KOPT-K1 (cell line): ENCODE measurements around the gene SCART1.

ENCODE experiments used
- H3K27ac ChIP-seq: fragments of 200-600 bp; sonication (generic); 2 replicates; pipeline ENCODE4 v1.5.1; 2016; ENCODE audit warnings: antibody characterized with exemption, mild to moderate bottlenecking, low read depth, low read length; ENCODE audit not compliant: poor library complexity, severe bottlenecking
- H3K36me3 ChIP-seq: fragments of 200-600 bp; sonication (generic); 2 replicates; pipeline ENCODE4 v1.5.1; 2017; ENCODE audit warnings: antibody characterized with exemption, mild to moderate bottlenecking, low read length, moderate library complexity; ENCODE audit not compliant: insufficient read depth
- H3K9me3 ChIP-seq: fragments of 200-600 bp; sonication (generic); 2 replicates; pipeline ENCODE4 v1.5.1; 2017; ENCODE audit warnings: antibody characterized with exemption, low read length, mild to moderate bottlenecking; ENCODE audit not compliant: insufficient read depth, poor library complexity, severe bottlenecking

SCART1 gene

DNA sequence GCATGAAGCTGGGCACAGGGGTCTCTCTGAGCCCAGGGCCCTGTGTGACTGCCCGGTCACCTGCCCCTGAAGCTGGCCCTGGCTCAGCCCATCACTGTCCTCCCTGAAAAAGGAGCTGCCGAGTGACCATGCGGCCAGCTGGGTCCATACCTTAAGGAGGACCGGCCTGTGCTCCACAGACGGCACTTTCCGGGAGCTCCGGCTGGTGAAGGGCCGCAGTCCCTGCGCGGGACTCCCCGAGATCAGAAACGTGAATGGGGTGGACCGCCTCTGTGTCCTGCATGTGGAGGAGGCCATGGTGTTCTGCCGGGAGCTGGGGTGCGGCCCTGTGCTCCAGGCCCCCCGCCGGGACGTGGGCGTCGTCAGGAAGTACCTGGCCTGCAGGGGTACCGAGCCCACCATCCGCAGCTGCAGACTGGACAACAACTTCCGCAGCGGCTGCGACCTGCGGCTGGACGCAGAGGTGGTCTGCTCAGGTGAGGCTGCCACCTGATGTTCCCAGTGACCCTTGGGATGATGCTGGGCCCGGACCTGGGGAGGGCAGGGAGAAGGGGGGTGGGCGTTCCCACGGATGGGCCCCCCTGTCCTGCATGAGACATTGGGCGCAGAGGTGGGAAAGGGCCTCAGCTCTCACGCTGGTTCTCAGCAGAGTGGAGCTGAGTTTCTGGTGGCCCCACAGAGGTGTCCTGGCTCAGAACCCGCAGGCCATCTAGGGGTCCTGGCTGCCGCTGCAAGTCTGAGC, 3.5 kb downstream of the SCART1 start:
- no peaks in the 10 kb centered on the region for H3K9me3 ChIP-seq
- H3K27ac ChIP-seq: no peak overlapping the region
- peaks cover 52% of the 10 kb centered on the region; the same call in 1 of the 2 replicates for H3K36me3 ChIP-seq

DNA sequence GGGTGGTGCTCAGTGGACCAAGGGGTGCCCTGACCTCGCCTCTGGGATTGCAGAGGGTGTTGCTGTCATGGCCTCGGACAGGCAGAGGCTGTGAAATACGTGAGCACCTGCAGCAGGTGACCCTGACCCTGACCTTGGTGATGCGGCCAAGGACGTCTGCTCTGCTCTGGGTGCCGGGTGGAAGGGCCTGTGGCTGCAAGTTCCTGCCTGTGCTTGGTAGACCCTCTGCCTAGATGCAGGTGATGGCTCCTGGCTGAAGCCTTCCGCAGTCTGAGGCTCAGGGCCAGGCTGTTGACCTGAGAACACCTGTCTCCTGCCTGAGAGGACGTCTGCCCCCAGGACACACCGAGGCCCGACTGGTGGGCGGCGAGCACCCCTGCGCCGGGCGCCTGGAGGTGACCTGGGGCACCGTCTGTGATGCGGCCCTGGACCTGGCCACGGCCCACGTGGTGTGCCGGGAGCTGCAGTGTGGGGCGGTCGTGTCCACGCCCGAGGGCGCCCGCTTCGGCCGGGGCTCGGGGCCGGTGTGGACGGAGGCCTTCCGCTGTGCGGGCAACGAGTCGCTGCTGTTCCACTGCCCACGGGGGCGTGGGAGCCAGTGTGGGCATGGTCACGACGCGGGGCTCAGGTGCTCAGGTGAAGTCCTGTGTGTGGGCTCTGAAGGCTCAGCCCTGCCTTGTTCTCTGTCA, 4.4 kb downstream of the SCART1 start:
- Histone ChIP-seq H3K27ac (no peak overlapping the region), H3K36me3 (peaks cover 61% of the 10 kb centered on the region; the same call in 1 of the 2 replicates), H3K9me3 (no peaks in the 10 kb centered on the region)

DNA sequence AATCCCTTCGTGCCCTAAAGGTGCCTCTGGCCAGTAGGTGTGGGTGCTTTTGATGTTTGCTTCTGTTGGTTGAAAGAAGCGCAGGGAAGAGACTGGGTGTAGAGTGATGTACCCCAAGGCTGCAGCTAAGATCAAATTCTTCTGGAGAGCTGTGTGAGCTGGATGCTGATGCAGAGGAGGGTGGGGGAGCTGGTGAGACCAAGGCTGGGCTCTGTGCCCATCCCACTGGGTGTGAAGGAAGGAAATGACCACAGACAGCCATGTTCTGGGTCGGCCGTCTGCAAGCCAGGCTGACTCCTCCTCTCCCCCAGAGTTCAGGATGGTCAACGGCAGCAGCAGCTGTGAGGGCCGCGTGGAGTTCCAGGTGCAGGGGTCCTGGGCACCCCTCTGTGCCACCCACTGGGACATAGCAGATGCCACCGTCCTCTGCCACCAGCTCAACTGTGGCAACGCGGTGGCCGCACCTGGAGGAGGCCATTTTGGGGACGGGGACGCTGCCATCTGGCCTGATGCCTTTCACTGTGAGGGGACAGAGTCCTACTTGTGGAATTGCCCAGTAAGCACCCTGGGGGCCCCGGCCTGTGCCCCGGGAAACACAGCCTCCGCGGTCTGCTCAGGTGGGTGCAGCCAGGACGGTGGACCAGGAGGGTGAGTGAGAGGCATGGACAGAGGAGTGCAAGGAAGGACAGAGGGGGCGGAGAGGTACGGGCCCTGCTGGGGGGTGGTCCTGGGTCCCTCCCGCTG, 5.1 kb downstream of the SCART1 start:
- H3K27ac ChIP-seq: no peak overlapping the region
- H3K9me3 ChIP-seq: no peaks in the 10 kb centered on the region
- H3K36me3 ChIP-seq: peaks cover 67% of the 10 kb centered on the region; the same call in 1 of the 2 replicates

DNA sequence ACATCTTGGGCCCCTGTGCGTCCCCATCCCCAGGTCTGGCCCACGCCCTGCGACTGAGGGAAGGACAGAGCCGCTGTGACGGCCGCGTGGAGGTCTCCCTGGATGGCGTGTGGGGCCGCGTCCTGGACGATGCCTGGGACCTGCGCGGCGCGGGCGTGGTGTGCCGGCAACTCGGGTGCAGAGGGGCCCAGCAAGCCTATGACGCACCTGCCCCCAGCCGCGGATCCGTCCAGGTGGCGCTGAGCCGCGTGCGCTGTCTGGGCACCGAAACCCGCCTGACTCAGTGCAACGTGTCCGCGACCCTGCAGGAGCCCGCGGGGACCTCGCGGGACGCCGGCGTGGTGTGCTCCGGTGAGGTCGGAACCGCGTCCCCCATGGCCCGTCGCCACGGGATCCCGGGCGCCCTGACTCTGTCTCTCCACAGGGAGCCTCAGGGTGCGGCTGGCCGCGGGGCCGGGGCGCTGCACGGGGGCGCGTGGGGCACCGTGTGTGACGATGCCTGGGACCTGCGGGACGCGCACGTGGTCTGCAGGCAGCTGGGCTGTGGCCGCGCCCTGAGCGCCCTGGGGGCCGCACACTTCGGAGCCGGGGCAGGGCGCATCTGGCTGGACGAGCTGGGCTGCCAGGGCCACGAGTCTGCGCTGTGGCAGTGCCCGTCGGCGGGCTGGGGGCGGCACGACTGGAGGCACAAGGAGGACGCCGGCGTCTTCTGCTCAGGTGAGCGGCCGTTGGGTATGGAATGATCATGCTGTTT, 5.9 kb downstream of the SCART1 start:
- Histone ChIP-seq H3K36me3 (peaks cover 74% of the 10 kb centered on the region; the same call in 1 of the 2 replicates), H3K27ac (no peak overlapping the region)

DNA sequence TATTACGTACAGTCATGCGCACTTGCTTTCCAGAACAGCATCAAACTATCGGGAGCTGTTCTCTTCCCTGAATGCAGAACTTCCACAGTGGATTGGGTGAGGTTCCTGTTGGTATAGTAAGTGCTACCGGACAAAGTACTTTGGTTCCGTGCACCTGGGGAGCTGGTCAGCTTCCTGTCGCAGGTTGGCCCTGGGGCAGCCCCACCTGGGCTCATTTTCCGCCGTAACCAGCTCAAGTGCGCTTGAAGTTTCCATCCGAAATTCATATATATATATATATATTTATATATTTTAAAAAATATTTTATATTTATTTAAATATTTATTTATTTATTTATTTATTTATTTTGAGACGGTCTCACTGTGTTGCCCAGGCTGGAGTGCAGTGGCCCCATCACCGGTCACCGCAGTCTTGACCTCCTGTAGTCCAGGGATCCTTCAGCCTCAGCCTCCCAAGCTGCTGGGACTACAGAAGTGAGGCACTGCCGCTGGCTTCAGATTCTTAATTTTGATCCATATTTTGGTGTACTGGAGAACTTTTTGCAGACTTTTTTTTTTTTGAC, 6.5 kb downstream of the SCART1 start:
- no peaks in the 10 kb centered on the region for H3K9me3 ChIP-seq

More for the DNA sequence above, 5.9 kb downstream of the SCART1 start:
- no peaks in the 10 kb centered on the region for H3K9me3 ChIP-seq

DNA sequence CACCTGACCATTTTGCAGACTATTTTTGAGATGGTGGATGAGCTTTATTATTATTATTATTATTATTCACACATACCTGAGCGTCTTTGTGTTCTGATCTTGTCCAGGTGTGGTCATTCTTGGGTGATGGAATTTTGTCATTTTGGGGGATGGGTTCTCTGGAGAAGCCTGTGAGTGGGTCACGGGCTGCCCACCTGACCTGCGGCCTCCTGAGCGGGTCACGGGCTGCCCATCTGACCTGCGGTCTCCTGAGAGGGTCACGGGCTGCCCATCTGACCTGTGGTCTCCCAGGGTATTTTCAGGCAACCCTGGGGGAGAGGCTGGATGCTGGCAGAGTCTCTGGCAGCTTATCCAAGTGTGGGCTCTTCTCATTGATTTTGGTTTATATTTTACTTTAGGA, 7.3 kb downstream of the SCART1 start:
- no peaks in the 10 kb centered on the region for H3K9me3 ChIP-seq

More for the DNA sequence above, 6.5 kb downstream of the SCART1 start:
- Histone ChIP-seq H3K36me3 (peaks cover 79% of the 10 kb centered on the region; the same call in 1 of the 2 replicates), H3K27ac (no peak overlapping the region)

DNA sequence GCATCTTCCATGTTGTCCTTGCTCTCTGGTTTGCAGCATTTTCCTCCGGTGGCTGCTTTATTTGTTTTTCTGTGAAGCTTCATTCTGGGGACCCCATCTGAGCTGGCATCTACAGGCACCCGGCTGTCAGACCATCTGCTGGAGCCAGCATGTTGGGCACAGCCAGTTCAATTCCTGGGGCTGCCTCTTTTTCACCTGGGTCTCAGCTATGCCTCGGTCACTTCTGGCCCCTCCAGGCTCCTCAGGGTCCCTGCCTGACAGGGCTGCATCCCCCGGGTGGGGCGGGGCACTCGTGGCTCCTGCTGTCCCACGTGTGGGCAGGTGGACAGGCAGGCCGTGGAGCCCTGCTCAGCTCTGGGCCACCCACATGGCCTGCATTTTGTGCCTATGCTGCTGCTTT, 8.1 kb downstream of the SCART1 start:
- Histone ChIP-seq H3K27ac (no peak overlapping the region), H3K36me3 (peaks cover 82% of the 10 kb centered on the region; the same call in 1 of the 2 replicates), H3K9me3 (no peaks in the 10 kb centered on the region)

More for the DNA sequence above, 7.3 kb downstream of the SCART1 start:
- H3K36me3 ChIP-seq: peaks cover 82% of the 10 kb centered on the region; the same call in 1 of the 2 replicates
- no peak overlapping the region for H3K27ac ChIP-seq

DNA sequence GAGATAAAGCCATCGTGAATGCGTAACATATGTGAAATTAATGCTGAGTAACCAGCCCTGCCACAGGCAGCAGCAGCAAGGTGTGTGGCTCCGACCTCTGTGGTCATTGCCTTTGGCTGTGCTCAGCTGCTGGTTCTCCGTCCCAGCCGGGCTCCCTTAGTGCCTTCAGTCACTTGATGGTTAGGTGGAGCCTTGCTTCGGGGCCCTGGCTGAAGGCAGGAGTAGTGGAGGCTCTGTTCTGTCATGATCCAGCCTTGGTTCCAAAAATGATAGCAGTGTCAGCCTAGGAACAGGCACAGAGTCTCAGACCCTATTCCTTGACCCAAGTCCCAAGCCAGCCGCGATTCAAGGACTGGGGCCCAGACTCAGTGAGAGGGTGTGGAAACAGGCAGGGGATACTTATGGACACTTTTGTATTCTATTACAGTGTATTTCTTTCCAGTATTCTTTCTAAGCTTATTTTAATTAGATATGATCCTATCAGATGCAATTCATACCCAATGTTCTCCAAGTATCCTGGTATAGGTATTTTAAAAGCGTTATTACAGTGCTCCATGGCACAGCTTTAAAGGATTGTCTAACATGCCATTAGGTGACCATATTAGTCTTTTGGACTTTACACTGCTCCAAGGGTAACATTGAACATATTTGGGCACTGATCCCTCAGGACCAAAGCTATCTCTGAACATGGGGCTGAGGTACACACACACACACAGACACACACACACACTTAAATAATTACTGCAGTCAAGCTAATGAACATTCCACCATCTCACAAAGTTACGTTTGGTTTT, 9.0 kb downstream of the SCART1 start:
- Histone ChIP-seq H3K27ac (no peak overlapping the region), H3K9me3 (no peaks in the 10 kb centered on the region), H3K36me3 (peaks cover 82% of the 10 kb centered on the region; the same call in 1 of the 2 replicates)

DNA sequence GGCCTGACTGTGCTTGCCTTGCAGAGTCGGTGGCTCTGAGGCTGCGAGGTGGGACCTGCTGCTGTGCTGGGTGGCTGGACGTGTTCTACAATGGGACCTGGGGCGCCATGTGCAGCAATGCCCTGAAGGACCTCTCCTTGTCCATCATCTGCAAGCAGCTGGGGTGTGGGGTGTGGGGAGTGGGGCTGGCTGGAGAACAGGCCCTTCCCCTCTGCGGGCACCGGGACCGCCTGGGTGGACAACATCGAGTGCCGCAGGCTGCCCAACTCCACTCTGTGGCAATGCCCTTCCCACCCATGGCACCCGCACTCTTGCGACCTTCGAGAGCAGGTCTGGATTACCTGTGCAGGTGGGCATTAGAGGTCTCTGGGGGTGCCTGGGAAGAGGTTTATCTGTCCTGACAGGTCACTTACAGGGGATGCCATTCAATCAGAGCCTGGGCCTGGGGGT, 10.9 kb downstream of the SCART1 start:
- Histone ChIP-seq H3K27ac (no peak overlapping the region), H3K36me3 (peaks cover 75% of the 10 kb centered on the region; the same call in 1 of the 2 replicates), H3K9me3 (no peaks in the 10 kb centered on the region)

DNA sequence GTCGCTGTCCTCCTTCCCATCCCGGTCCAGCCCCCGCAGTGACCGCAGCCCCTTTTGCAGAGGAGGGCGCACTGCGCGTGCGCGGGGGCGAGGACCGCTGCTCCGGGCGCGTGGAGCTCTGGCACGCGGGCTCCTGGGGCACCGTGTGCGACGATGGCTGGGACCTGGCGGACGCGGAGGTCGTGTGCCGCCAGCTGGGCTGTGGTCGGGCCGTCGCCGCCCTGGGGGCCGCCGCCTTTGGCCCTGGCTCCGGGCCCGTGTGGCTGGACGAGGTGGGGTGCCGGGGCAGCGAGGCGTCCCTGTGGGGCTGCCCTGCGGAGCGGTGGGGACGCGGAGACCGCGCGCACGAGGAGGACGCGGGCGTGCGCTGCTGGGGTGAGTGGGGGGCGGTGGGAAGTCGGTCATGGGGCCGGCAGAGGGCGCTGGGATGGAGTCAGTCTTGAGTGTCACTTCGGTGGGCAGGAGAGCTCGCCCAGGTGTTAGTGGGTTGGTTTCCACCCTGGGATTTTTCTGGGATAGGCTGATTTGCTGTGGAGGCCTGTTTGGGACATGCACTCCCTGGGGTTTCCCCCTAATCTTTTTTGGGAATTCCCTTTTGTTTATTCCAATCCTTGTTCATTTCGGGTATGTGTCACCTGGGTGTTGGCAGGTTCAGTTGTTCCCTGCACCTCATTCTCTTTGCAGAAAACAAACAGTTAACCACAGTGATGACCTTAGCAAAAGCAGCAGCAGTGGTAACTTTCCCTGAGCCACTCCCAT, 11.6 kb downstream of the SCART1 start:
- H3K9me3 ChIP-seq: no peaks in the 10 kb centered on the region

DNA sequence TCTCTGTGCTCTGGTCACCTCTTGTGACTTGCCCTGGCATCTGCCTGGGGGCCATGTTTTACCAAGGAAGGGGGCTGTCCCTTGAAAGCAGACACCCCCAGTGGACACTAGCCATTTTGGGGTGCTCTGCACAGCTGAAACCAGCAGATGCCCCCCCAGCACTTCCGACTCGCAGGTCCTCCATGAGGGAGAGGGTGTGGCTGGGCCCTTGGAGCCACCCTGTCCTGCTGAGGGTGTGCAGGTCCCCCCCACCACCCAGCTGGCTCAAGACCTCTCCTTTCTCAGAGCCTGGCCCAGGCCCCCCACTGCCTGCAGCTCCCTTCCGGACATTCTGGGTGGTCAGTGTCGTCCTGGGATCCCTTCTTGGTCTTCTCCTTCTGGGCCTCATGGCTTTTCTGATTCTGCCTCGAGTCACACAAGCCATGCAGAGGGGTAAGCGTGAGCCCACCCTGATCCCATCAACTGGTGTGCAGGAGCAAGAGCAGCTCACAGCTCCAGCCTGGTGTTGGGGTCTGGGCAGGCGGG, 12.3 kb downstream of the SCART1 start:
- H3K27ac ChIP-seq: no peak overlapping the region
- peaks cover 72% of the 10 kb centered on the region; the same call in 1 of the 2 replicates for H3K36me3 ChIP-seq
- H3K9me3 ChIP-seq: no peaks in the 10 kb centered on the region

More for the DNA sequence above, 11.6 kb downstream of the SCART1 start:
- peaks cover 68% of the 10 kb centered on the region; the same call in 1 of the 2 replicates for H3K36me3 ChIP-seq
- H3K27ac ChIP-seq: no peak overlapping the region

DNA sequence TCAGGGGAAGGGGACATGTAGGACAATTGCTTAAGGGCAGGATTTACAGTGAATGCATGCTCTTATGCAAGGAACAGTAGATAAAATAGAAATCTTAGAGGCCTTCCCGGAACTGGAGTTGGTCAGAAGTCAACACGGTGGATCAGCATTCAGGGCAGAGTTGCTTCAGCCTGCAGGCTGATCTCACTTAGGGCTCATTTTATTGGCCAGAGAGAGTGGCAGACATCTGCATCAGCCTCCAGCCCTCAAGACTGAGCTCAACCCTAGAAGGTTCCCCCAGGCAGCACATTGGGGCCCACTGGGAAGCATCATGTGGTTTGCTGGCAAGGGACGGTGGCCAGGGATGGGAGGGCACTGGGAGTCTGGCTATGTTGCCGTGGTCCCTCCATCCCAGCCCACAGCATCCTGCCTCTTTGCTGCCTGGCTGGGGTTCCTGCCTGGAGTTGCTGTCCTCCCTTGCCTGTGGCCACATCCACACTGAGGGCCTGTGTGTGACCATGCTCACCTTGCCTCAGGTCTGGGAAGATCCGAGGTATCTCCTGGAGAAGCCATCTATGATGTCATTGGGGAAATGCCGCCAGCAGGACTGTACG, 13.0 kb downstream of the SCART1 start:
- Histone ChIP-seq H3K9me3 (no peaks in the 10 kb centered on the region), H3K36me3 (peaks cover 70% of the 10 kb centered on the region; the same call in 1 of the 2 replicates), H3K27ac (no peak overlapping the region)
